RKO (cell line): ENCODE measurements around the gene GLUL.
"Not testable (repeated sequence)": the region's sequence is repeated elsewhere in the genome, so short reads cannot be mapped to it uniquely, and the experiment has no call there.

Experiments used
- DNase-seq: peaks from one replicate; pipeline ENCODE4 v3.0.0-alpha.2; 2016; ENCODE audit warnings: low spot score

GLUL gene

DNA sequence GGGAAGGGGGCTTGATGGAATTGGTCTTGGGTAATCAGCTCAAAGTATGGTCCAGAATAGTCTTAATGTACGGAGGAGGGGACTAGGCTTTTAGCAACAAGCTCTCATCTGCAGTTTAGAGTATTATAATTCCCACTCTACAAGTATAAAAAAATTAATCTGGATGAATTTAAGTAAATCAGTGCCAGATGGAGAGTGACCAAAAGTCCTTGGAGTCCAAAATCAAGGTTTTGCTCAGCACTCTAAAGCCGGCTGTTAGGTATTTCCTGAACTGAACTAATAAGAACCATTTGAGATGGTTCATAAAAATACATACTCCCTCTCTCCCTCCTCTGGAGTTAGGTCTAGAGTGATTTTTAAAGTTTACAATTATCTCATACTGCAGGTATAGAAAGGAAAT is 23.7 kb downstream of the GLUL start:
- DNase-seq = no peak

DNA sequence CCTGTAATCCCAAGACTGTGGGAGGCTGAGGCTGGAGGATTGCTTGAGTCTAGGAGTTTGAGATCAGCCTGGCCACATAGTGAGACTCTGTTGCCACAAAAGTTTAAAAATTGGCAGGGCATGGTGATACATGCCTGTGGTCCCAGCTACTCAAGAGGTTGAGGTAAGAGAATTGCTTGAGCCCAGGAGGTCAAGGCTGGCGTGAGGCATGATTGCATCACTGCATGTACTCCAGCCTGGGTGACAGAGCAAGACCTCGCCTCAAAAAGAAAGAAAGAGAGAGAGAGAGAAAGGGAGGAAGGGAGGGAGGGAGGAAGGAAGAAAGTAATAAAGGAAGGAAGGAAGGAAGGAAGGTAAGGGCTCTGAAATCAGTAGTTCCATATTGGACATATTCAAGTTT is 25.0 kb downstream of the GLUL start:
- no peak for DNase-seq

DNA sequence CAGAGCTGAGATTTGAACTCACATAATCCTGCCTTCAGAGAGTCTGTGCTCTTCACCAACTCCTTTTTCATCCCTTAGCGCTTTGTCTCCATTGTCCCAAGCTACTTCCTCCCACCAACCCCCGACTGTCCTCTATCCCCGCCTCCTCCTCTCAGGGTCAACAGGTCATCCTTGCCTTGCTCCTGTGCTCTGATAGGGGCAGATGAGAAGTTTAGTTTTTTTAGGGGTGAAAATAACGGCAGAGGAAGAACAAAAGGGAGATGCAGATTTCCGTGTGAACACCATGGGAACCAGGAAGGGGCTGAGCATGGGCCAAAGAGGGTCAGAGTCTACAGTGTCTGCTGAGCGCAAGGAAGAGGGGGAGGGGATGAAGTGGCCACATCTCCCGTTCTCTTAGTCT is 31.9 kb downstream of the GLUL start:
- DNase-seq = no peak

DNA sequence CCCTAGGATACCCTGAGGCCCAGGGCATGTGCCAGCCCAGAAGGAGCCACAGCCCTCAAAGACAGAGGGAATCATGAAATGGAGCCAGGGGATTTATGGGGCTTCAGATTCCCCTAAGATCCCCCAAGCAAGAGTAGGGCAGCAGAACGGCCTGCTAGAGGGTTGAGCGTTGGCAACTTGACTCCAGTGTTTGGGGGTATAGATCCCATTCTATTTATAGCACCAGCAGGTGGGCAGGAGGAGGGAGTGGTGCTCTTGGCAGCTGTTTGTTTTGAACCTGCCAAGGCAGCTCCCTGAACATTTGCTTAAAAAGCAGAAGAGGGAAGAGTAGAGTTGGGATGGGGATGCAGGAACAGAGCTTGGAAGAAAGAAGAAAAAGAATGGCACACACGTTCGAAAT is 33.7 kb downstream of the GLUL start:
- DNase-seq = no peak

DNA sequence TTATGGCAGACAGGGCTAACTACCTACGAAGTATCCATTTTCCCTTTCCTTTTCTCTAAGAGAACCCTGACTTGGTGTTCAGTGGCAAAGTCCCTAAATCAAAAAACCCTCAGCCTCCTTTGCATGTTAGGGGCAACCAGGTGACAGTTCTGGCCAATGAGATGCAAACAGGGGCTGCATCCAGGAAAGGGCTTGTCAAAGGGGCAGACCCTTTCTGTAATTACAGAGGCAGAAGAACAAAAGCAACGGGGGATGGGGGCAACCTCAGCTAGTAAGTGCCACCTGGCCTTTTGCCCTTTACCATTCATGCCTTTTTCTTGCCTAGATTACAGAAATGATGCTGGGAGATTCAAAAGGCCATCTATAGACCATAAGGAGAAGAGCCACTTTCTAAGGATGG is 34.4 kb downstream of the GLUL start:
- no peak for DNase-seq

DNA sequence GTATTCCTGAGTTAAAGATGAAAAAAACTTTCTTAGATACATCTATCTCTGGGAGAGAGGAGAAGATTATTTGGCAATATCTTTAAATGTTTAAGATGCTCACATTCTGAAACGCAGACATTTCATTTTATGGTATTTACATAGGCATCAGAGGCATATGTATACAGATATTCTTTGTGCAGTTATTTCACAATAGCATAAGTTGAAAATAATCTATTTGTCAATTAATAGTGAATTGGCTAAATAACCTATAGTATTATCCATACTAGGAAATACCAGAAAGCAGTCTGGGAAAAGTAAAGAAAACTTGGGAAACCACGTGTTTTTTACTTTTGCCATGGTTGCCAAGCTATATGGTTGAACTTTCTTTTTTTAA is 35.9 kb downstream of the GLUL start:
- no peak for DNase-seq

DNA sequence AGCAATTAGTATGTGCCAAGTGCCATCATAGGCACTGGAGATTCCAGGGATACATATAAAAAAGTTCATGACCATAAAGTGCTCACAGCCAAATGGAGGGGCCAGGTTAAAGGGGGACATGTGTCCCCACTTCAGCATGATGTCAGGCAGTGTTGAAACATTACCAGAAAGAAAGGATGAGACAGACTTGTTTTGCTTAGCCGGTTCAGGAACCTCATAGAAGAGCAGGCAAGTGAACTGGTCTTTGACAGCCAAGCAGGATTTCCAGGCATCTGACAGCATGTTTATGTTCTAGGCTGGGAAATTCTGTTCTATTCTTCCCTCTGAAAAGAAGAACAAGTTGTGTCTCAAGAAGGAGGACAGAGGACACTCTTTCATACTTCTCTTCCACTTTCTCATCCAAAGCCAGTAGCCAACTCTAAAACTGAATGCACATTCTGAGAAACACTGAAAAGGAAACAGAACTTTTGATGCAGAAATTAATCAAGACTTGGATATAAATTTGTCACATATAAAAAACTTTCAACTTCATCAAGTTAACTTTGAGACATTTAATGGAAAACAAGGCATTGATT is 39.7 kb downstream of the GLUL start:
- DNase-seq = no peak

DNA sequence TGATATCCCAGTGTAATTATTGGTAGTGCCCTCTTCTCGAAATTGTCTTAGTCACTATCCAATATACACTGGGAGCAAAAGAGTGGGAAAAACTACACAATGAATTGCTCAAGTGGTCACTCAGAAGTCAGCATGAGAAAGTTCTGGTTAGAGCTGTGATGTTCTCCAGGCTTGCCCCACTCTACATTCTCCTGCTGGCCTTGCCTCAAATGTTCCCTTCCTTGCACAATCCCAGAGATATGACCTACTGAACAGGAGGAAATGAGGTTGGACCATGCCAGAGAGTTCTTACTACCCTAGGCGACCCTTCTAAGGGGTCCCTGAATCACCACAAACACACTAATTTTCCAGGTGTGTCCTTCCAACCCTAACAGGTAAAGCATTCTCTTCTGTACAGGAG is 40.8 kb downstream of the GLUL start:
- no peak for DNase-seq

DNA sequence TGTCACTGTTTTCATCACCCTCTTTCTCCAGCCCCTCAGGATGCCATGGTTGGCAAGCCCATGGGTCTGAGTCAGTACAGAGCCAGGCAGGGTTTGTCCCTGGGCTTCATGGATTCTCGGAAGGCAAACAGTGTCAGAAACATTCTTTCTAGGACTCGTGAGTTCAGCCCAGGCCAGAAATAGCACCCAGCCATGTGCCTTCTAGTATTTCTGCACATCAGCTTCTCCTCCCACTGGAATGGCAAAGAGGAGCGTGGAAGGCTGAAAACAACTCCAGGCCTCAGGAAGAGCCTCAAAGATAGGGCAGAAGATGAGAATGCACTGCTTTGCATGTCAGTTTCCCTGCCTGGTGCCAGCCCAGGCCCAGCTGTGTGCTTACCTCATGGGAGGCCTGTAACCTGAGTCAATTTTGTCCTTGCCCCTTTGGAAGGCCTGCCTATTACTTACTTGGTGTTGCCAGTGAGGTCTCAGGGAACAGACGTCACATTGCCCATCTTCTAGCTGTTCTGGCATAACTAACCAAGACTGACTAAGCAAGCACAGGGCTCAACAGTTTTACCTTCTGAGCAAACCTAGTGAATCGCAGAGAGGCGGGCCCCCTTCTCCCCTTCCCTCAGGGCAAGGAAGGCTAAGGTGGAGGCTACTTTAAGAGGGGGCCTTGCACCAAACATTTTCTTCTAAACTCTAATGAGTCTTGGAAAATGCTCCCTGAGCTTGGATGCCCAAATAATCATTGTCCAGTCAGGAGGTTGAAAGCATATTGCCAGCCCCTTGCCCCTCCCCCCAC is 42.4 kb downstream of the GLUL start:
- no peak for DNase-seq

DNA sequence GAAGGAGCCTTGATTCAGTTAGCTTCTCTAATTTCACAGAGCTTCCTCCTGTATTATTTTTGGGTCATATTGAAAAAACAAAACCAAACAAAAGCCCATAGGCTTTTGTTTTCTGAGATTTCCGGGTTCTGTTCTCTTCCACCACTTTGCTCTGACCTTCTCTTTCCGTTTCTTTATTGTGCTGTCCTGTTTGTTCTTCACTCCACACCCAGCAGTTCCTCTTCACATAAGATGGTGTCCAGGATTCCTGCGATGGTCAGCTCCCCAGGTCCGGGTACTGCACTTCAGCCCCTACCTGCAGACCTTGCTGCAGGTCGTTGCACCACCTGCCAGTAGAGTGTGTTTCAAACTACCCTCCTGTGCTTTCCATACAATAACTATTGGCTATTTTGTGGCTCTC is 44.6 kb downstream of the GLUL start:
- DNase-seq = no peak

DNA sequence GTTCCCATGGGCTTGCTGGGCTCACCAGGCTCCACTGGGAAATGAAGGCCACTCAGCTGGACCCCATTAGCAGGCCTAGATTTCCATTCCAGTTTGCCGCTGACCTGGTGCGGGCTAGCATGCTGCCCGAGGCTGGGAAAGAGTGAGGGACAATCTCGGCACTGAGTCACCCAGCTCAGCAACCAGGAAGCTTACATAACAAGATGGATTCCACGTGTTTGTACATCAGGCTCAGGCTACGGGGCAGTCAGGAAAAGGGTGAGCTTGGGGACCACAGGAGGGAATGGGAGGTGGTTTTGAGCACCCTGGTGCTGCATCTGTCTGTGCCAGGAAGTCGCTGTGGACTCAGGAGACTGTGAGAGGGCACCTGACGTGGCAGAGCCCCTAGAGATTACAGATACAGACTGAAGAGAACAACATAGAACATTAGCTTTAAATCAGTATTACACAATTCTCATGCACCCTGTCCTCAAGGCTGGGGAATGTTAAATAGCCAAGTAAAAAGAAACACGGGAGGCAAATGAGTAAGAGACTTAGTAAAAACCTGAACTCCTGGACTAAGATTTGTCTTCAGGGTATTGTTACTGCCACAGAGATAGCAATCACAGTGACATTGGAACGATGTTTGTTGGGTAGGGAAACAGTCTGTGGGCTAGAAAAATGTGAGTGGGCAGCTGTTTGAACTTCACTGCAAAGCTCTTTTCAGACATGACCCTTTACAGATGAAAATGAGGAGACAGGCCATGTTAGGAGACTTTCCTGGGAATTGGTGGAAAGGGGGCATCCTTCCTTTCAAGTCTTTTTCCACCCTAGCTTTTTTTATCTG is 51.1 kb downstream of the GLUL start:
- no peak for DNase-seq

DNA sequence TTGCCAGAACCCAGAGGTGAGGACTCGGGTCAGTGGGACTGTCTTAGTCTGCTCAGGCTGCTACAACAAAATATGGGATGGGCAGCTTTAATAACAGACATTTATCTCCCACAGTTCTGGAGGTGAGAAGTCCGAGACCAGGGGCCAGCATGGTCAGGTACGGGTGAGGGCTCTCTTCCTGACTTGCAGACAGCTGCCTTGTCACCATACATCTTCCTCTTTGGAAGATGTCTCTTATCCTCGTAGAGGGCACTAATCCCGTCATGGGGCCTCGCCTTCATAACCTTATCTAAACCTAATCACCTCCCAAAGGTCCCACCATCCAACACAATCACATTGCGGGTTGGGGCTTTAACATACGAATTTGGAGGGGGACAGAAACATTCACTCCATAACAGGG is 51.9 kb downstream of the GLUL start:
- no peak for DNase-seq

DNA sequence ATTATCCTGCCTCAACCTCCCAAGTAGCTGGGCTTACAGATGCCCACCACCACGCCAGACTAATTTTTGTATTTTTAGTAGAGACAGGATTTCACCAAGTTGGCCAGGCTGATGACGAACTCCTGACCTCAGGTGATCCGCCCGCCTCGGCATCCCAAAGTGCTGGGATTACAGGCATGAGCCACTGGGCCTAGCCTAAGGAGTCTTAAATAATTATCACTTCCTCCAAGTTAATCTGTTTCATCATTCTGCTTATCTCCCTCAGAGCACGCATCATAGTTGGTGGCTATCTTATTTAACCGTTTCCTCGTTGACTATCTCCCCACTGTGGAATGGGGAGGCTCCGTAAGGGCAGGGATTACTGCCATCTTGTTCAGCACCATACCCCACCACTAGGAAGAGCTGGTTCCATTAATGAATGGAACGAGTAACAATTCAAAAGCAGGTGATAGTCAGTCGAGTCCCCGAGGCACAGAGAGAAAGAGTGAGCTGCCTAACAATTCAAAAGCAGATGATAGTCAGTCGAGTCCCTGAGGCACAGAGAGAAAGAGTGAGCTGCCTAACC is 52.7 kb downstream of the GLUL start:
- DNase-seq = no peak

DNA sequence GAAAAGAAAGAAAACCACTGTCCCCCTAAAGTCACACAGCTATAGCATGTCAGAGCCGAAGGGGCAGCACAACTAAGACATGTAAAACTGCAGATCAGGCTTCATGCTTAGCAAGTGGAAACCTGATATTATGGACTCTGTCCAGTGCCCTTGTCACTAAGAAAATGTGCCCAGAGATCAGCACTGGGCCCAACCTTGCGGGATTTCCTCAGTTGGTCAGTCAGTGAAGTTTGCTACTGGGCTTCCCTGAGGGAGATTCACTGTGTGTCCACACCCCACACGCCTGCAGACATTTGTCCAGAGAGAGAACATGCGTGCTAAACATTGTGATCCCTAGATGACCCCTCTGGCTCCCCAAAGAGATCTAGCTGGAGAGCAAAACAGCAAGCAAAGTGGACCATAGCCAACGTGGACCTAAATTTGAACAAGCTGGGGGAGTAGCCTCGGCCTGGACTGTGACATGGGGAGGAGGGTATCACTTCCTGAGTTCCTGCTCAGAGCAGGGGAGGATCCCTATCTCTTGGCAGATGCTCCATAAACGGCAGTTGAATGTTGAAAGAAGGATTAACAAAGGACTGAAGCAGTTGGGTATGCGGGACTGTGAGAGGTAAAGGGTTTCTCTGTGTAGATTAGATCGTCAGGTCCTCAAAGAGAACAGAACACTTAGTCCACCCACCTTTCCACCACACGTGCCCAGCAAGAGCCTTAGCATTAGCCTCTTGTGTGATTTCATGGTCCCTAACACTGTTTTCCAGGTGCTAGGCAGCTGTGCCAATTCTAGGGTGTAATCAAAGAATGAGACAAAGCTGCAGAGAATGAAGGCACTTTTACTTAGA is 53.6 kb downstream of the GLUL start:
- DNase-seq = no peak

DNA sequence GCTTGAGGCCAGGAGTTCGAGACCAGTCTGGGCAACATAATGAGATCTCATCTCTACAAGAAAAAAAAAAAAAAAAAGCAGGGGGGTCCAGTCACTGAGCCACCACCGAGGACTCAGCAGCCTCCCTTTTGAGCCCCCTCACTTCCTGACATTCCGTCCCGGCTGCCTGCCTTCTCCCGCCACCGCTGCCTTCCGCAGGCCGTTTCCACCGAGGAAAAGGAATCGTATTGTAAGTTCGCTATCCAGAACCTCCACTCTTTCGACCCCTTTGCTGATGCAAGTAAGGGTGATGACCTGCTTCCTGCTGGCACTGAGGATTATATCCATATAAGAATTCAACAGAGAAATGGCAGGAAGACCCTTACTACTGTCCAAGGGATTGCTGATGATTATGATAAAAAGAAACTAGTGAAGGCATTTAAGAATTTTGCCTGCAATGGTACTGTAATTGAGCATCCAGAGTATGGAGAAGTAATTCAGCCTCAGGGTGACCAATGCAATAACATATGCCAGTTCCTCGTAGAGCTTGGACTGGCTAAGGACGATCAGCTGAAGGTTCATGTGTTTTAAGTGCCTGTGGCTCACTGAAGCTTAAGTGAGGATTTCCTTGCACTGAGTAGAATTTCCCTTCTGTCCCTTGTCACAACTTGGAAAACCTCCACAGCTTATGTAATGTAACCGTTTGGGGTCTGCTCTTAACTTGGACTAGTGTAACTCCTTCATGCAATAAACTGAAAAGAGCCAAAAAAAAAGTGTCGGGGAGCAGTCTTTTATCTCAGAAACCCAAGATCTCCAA is 55.6 kb downstream of the GLUL start:
- no peak for DNase-seq

DNA sequence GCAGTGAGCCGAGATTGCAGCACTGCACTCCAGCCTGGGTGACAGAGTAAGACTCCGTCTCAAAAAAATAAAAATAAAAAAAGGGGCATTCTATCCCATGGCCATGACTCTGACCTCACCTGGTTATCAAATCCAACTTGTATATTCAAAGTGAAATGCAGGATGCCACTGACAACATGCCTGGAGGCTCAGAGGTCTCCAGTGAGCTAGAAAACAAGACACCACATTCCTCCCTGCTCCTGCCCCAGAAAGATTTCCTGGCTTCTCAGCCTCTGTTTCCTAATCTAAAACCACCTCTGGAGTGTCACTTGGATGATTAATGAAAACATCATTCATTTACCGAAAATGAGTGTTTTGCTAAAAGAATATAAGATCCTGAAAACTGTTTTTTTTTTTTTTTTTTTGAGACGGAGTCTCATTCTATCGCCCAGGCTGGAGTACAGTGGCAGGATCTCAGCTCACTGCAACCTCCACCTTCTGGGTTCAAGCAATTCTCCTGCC is 58.5 kb downstream of the GLUL start:
- DNase-seq = not testable (repeated sequence)

DNA sequence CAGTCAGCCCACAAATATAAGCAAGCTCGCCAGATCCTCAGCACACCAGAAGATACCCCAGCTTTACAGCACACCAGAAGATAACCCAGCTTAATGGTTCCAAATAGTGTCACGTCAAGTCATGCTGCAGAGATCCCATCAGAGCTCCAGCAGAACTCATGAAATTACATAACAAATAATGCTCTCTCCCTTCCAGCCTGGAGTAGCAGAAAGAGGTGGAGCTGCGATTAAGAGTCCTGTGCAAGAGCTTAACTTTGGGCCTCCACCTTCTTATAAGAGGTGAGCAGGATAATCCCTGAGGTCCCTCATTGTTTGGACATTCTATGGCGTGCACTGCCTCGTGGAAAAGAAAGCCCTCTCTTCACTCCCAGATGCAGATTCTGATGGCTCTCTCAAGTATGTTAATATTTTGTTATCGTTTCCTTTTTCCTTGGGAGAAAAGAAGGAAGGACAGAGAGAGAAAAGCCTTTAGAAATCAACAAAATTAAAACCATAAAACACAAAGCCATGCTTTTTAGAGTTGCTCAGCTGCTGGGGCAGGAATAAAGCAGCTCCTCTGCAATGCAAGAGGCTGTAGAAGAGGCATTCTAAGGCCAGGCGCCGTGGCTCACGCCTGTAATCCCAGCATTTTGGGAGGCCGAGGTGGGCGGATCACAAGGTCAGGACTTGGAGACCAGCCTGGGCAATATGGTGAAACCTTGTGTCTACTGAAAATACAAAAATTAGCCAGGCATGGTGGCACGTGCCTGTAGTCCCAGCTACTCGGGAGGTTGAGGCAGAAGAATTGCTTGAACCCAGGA is 59.1 kb downstream of the GLUL start:
- DNase-seq = no peak
